Measurements from ENCODE around the gene ASB7.

The ASB7 gene

DNA sequence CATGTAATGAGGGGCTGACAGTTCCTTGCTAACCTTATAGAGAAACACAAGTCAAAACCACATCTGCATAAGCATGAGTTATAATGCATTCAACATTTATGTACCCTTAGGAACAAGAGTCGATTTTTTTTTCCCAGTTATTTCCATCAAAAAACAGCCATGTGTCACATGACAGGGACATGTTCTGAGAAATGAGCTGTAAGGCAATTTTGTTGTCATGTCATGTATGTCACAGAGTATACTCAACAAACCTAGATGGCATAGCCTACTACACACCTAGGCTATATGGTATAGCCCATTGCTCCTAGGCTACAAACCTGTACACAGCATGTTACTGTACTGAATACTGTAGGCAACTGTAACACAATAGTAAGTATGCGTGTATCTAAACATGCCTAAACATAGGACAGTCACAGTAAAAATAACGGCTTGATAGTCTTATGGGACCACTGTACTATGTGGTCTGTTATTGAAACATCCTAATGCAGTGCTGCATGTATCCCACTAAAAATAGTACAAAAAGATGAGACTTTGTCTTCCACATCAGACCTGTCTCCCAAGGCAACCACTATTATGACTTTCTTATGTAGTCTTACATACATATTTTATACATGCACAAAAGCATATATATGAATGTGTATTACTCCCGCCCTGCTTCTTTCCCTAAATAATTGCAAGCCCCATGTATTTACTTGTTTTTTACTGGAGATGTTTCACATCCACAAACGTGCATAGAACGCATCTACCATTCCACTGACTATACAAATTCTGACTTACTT is 35.4 kb upstream of the ASB7 start:
- TF ChIP-seq, protein P1, sequence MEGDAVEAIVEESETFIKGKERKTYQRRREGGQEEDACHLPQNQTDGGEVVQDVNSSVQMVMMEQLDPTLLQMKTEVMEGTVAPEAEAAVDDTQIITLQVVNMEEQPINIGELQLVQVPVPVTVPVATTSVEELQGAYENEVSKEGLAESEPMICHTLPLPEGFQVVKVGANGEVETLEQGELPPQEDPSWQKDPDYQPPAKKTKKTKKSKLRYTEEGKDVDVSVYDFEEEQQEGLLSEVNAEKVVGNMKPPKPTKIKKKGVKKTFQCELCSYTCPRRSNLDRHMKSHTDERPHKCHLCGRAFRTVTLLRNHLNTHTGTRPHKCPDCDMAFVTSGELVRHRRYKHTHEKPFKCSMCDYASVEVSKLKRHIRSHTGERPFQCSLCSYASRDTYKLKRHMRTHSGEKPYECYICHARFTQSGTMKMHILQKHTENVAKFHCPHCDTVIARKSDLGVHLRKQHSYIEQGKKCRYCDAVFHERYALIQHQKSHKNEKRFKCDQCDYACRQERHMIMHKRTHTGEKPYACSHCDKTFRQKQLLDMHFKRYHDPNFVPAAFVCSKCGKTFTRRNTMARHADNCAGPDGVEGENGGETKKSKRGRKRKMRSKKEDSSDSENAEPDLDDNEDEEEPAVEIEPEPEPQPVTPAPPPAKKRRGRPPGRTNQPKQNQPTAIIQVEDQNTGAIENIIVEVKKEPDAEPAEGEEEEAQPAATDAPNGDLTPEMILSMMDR (IDR thresholded peaks at IDR 0.05; ENCODE audit: control insufficient read depth, insufficient read depth, low read depth, low read length, missing control alignments), result no peak
- H3K4me3 ChIP-seq (ENCODE audit: control insufficient read depth, low read depth, low read length), result no peak overlapping the region
- DNase-seq (ENCODE audit: low read depth), result no peak

DNA sequence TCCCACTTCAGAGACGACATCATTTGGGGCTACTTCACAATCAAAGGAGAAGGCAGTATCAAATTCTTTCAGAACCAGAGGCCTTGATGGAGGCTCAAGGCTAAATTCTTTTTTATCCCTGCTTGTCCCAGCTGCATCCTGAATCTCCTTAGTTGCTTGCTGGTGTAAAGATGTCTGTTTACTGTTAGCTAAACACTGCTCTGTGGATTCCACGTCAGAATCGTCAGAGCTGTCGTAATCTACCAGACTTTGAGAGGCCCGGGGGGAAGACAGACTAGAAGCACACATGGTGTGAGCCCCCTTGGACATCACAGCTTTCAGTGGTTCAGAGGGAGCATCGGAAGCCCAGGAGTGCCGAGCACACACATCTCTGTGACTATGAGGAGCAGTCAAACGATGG is 33.0 kb upstream of the ASB7 start:
- no peak for DNase-seq (ENCODE audit: low read depth)
- no peak overlapping the region for H3K4me3 ChIP-seq (ENCODE audit: control insufficient read depth, low read depth, low read length)
- TF ChIP-seq, protein P1 (IDR thresholded peaks at IDR 0.05; ENCODE audit: control insufficient read depth, insufficient read depth, low read depth, low read length, missing control alignments), result no peak

- no peak overlapping the region for H3K4me3 ChIP-seq (ENCODE audit: control insufficient read depth, low read depth, low read length)
- DNase-seq (ENCODE audit: low read depth), result no peak
- TF ChIP-seq, protein P1 (IDR thresholded peaks at IDR 0.05; ENCODE audit: control insufficient read depth, insufficient read depth, low read depth, low read length, missing control alignments), result no peak
These were observed 32.1 kb upstream of the ASB7 start for GRCh38 chr15:100570275-100570674.

DNA sequence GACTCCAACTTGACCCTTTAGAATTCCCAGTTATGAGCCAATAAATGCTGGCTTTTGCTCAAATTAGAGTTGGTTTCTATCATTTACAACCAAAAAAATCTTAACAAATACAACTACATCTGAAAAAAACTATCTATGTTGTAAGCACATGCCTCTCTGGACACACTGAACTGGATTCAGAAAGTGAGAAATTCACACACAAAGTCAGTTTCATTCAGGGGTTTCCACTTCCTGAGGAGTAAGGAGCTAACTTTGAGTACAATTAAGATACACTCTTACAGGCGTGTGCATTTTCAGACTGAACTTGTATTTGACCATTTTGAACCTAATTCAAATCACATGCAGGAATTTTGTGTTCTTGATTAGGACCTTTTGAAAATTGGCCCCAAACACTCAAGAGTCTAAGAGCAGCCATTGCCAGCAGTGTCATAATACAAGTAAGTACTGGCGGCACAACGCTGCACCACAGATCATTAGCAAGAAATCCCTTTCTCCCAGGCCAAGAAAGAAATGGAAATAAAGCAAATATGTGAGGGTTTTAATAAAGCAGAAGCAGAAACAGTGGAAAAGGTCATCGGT is 31.6 kb upstream of the ASB7 start:
- DNase-seq (ENCODE audit: low read depth), result no peak
- TF ChIP-seq, protein P1 (IDR thresholded peaks at IDR 0.05; ENCODE audit: control insufficient read depth, insufficient read depth, low read depth, low read length, missing control alignments), result no peak
- H3K4me3 ChIP-seq (ENCODE audit: control insufficient read depth, low read depth, low read length), result no peak overlapping the region

GRCh38 chr15:100571592-100572167 is 30.7 kb upstream of the ASB7 start:
- TF ChIP-seq, protein P1 (IDR thresholded peaks at IDR 0.05; ENCODE audit: control insufficient read depth, insufficient read depth, low read depth, low read length, missing control alignments), result no peak
- no peak overlapping the region for H3K4me3 ChIP-seq (ENCODE audit: control insufficient read depth, low read depth, low read length)
- DNase-seq (ENCODE audit: low read depth), result no peak

DNA sequence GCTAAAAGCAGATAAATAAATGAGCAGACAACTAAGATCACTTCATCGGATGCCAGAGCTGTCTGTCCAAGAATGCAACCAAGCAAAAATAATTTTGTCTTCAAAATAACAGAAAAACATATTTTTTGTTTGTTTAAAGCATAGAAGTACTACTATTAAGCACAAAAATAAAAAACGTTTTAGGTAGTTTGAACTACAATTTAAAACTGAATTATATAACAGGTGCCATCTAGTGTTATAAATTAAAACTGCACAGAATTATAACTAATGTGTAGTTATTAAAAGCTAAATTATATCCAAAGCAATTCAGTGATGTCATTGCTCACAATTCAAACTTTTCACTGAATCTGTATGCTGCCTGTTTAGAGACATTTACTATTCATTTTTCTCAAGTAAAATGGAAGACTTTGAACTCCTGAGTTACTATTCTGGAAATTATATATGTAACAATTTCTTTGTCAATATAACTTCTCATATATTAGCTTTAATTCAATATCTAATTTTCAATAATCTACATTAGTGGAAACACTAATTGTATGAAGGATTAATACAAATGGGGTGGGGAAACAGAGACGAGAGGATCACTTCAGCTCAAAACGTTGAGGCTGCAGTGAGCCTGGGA is 29.9 kb upstream of the ASB7 start:
- H3K4me3 ChIP-seq (ENCODE audit: control insufficient read depth, low read depth, low read length), result no peak overlapping the region
- TF ChIP-seq, protein P1 (IDR thresholded peaks at IDR 0.05; ENCODE audit: control insufficient read depth, insufficient read depth, low read depth, low read length, missing control alignments), result peak; percentile 15
- no peak for DNase-seq (ENCODE audit: low read depth)

Measured in AG09309 (cell line).